GM18517 (cell line): ENCODE data around the gene CAMTA1.

Source experiments
- ATAC-seq: cut with Tn5 transposase; IDR thresholded peaks from one replicate; pipeline ENCODE4 v1.9.1; 2021; ENCODE audit warnings: mild to moderate bottlenecking, moderate library complexity; ENCODE audit not compliant: unreplicated experiment

CAMTA1 gene

GRCh38 chr1:6776389-6776788 lies 8.9 kb upstream of the CAMTA1 start:
- no peak for ATAC-seq

DNA sequence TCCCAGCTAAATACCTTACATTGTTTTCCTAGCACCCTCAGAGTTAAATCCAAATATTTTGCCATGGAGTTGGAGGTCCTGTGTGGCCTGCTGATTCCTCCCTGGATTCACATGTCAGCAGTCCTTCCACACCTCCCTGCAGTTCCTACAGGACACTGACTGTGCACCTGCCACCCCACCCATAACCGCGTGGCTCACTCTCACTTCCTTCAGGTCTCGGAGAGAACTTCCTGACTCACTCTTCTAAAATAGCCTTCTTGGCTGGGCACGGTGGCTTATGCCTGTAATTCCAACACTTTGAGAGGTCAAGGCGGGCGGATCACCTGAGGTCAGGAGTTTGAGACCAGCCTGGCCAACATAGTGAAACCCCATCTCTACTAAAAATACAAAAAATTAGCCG lies 8.4 kb upstream of the CAMTA1 start:
- ATAC-seq, result no peak

DNA sequence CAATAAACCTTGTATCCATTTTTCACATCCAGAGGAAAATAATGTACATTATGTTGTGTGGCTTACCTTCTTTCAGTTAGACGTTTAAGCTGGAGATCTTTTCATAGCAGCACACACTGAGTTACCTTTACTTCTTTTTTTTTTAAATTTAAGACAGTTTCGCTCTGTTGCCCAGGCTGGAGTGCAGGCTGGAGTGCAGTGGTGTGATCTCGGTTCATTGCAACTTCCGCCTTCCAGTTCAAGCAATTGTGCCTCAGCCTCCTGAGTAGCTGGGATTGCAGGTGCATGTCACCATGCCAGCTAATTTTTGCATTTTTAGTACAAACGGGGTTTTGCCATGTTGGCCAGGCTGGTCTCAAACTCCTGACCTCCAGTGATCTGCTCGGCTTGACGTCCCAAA lies 7.4 kb upstream of the CAMTA1 start:
- ATAC-seq, result no peak

DNA sequence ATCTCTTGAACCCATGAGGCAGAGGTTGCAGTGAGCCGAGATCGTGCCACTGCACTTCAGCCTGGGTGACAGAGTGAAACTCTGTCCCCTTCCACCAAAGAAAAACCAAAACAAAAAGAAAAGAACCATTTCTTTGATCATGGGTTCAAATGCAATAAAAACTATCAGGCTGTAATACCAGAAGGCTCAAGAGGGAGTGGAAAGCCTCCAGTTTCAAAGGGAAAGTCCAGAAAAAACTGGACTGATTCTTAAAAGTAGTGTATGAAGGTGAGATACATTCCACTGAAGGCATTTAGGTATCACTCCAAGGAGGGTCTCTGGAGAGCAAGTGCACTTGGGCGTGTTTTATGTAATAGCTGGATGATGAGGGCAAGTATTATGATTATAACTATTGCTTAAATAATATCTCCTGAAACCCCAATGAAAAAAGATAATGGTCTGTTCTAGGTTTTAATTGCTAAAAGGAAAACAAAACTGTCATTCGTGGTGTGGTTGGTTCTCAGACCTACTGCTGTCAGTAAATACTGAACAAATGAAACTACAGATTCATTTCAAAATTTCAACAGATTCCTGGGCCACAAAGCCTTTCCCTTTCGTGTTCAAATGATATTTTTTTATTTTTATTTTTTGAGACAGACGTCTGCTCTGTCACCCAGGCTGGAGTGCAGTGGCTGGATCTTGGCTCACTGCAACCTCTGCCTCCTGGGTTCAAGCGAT lies 6.0 kb upstream of the CAMTA1 start:
- no peak for ATAC-seq

DNA sequence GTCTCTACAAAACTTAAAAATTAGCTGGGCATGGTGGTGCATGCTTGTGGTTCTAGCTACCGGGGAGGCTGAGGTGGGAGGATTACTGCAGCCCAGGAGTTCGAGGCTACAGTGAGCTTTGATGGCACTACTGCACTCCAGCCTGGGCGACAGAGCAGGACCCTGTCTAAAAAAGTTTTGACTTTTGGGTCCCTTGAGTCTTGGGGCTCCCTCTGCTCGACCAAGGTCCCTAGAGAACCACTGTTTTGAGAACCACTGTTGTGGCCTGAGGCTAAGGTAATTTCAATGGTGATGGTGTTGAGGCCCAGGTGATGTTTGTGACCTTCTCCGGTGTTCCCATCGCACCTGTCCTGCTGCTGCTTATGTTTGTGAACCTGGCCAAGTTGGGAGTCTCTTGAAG lies 3.1 kb upstream of the CAMTA1 start:
- ATAC-seq, result no peak

DNA sequence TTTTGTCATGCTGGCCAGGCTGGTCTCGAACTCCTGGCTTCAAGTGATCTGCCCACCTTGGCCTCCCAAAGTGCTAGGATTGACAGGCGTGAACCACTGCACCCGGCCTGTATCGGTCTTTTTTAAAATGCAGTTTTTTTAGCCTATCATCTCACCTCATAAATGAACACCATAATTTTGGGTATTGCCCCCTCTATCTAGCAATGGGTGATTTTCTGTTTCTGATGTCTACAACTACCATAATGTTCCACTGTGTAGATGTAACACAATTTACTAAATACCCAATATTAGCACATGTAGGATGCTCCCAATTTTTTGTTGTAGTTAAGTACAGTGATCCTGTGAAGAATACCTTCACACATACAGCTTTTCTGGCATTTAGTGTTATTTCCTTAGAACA lies 2.0 kb upstream of the CAMTA1 start:
- no peak for ATAC-seq

DNA sequence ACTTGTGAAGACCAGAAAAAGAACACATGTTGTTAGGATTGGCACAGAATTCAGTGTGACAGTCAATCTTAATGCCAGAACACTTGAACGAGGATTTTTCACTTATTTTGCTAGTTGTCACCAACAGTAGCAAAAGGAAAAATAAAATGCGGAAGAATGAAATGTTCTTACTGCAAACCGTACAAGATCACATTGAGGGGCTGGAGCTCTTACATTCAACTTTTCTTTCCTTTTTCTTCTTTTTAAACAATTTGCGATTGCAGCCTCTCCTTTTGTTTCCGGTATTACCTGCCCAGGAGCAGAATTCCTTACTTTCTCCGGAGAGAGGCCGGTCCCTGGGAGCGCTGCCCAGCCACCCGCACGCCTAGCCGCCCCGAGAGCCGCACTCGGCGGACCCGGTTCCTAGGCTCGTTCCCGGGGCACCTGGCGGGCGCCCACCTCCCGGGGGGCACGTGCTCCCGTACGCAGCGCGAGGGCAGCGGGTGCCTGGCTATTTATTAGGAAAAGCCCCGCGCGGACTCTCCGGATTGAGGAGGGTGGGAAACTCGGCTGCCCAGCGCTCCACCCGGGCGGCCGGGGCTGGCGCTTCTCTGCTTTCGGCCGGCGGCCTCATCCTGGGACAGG lies 1.2 kb upstream of the CAMTA1 start:
- ATAC-seq, result peak; percentile 4

GRCh38 chr1:6784560-6785317 lies 515 bp upstream of the CAMTA1 start:
- ATAC-seq, result peak; percentile 81

GRCh38 chr1:6785728-6786505 lies 663 bp downstream of the CAMTA1 start:
- no peak for ATAC-seq

GRCh38 chr1:6788946-6789345 lies 3.7 kb downstream of the CAMTA1 start:
- no peak for ATAC-seq

DNA sequence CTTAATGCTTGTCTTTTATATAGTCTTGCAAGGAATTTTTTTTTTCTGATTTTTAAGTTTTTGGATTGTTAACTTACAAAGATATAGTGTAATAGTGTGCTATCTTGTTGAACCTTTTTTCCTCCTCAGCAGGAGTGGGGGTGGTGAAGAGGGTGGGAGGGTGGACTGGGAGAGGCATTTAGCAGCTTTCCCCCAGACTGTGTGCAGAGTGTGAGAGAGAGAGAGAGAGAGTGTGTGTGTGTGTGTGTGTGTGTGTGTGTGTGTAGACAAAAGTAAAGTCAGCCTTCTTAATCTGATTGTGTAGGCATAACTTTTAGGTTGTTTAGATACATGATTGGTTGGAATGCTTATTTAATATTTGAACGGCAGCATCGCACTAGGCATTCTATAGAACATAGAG lies 4.9 kb downstream of the CAMTA1 start:
- ATAC-seq, result no peak

GRCh38 chr1:6794164-6794563 lies 8.9 kb downstream of the CAMTA1 start:
- no peak for ATAC-seq

GRCh38 chr1:6795203-6795602 lies 9.9 kb downstream of the CAMTA1 start:
- ATAC-seq, result no peak

DNA sequence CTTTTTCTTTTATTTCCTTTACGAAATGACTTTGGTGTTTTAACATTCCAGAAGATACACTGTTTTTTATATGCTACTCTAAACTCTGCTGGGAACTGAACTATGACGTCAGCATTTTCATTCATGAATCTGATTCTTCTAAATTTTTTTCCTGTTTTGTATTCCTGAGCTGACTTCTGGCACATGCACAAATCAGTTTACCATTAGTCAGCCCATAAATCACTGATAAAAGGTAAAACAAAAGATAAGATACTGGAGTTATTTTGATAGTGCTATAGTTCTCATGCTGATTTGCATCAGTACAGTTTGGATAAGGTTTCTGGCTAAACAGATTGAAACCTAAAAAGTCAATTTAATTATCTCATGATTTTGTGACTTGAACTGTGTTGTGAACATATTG lies 10.4 kb downstream of the CAMTA1 start:
- no peak for ATAC-seq

DNA sequence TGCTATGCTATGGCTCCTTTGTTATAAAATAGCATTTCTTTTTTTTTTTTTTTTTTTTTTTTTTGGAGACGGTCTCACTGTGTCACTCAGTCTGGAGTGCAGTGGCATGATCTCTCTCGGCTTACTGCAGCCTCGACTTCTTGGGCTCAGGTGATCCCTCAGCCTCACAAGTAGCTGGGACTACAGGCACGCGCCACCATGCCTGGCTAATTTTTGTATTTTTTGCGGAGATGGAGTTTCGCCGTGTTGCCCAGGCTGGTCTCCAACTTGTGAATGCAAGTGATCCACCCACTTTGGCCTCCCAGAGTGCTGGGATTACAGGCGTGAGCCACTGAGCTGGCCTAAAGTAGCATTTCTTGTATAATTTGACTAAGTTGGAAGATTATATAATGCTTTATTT lies 10.8 kb downstream of the CAMTA1 start:
- no peak for ATAC-seq

DNA sequence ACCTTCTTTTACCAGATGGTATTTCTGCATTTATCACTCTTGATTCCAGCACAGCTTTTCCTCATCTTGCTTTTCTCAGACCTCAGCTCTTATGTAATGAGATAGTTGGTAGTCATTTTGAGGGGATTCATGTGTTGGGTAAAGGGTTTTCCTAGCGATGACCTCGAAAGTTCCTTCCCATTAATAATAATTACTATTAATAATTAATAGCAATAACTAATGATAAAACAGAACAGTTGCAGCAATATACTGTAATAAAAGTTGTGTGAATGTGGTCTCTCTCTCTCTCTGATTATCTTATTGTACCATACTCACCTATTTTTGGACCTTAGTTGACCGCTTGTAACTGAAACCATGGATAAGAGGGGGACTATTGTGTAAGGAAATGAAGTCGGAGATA lies 14.2 kb downstream of the CAMTA1 start:
- ATAC-seq, result no peak

GRCh38 chr1:6800745-6801144 lies 15.5 kb downstream of the CAMTA1 start:
- no peak for ATAC-seq

DNA sequence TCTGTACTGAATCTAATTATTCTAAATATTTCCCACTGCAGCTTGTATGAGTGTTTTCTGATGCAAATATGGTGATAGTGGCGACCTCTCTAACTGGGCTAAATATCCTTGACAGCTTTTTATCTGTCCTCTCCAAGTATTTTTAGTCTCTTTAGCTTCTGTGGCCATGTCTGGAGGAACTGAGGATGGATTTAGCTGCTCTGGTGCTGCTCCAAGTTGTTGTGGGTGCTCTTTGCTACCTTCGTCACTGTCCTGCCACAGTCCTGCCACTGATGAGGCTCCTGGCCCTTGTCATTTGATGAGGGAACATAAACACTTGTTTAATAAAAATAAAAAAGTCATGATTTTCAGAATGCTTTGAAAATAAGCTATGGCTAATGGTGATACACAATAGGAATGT lies 15.9 kb downstream of the CAMTA1 start:
- no peak for ATAC-seq

DNA sequence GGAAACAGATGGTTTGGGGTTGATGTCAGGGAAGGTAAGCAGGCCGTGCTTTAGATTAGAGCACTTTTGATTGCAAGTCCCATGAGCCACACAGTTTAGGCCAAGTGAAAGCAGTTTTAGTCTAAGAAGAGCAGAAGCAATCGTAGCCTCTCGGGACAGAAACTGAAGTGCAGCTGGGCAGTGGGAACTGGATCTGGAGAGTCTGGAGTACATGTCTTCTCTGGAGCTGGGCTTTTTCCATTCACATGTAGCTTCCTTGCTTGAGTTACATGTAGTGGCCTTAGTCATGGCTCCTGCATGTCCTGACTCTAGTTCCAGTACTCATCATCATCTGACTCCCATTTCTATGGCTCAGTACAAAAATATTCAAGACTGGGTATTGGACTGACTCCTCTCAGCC lies 16.7 kb downstream of the CAMTA1 start:
- no peak for ATAC-seq

- no peak for ATAC-seq
Observed at GRCh38 chr1:6802454-6802853, 17.2 kb downstream of the CAMTA1 start.

DNA sequence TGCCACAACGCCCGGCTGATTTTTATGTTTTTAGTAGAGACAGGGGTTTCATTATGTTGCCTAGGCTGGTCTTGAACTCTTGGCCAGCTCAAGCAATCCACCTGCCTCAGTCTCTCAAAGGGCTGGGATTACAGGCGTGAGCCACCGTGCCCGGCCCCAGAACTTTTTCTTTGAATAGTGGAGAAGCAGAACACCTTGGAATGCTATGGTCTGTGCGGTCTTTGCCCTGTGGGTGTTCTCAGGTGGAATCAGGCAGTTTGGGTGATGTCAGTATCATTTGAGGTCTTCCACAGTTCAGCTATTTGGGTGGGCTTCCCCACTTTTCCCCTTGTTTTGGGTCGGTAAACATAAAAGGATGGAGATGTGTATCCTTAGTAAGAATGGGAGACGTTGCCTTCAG lies 17.6 kb downstream of the CAMTA1 start:
- no peak for ATAC-seq
